Osteocyte (in vitro differentiated cells): ENCODE results near the gene WDR82. TPM values are rescaled to one million over a fixed set of nuclear protein-coding genes. Genes with fewer than 3 reads are reported as not detected.

Source experiments
- DNase-seq: peaks from one replicate; pipeline ENCODE4 v3.0.0; 2021; ENCODE audit warnings: mixed read lengths; ENCODE audit not compliant: unreplicated experiment; ENCODE audit errors: extremely low spot score
- H3K27ac Mint-ChIP-seq: one replicate; pipeline ENCODE4 v1.8.0; 2021; ENCODE audit warnings: mild to moderate bottlenecking, mixed read lengths; ENCODE audit not compliant: unreplicated experiment
- H3K27me3 Mint-ChIP-seq: one replicate; pipeline ENCODE4 v1.8.0; 2021; ENCODE audit warnings: mixed read lengths; ENCODE audit not compliant: unreplicated experiment
- H3K36me3 Mint-ChIP-seq: one replicate; pipeline ENCODE4 v1.8.0; 2021; ENCODE audit warnings: mixed read lengths; ENCODE audit not compliant: unreplicated experiment
- H3K4me1 Mint-ChIP-seq: one replicate; pipeline ENCODE4 v1.8.0; 2021; ENCODE audit warnings: mixed read lengths; ENCODE audit not compliant: unreplicated experiment
- H3K4me3 Mint-ChIP-seq: one replicate; pipeline ENCODE4 v1.8.0; 2021; ENCODE audit warnings: mild to moderate bottlenecking, moderate library complexity, mixed read lengths; ENCODE audit not compliant: unreplicated experiment
- H3K9me3 Mint-ChIP-seq: one replicate; pipeline ENCODE4 v1.8.0; 2021; ENCODE audit warnings: mixed read lengths; ENCODE audit not compliant: unreplicated experiment
- CTCF ChIP-seq: fragments of 200-600 bp; sonication (generic); IDR thresholded peaks from 2 replicates; pipeline ENCODE4 v1.5.0; 2021; ENCODE audit warnings: antibody characterized with exemption, mild to moderate bottlenecking, moderate library complexity
- total RNA-seq: library from RNA; stranded (reverse); gene quantifications from 2 replicates; pipeline ENCODE4 v1.2.1, GENCODE V29; 2021

The WDR82 gene
- total RNA-seq, 1 donor from 2014 or later = 76.7 TPM

- Mint-ChIP-seq H3K27me3 (no peaks in the 10 kb centered on the region), H3K4me3 (no peak overlapping the region), H3K27ac (peak overlapping the region; percentile 12), H3K9me3 (no peaks in the 10 kb centered on the region), H3K4me1 (peaks cover 63% of the 10 kb centered on the region), H3K36me3 (peaks cover 2% of the 10 kb centered on the region)
- DNase-seq = no peak
- no peak for TF ChIP-seq CTCF
Measured at GRCh38 chr3:52242039-52242438, 36.4 kb downstream of the WDR82 start.

DNA sequence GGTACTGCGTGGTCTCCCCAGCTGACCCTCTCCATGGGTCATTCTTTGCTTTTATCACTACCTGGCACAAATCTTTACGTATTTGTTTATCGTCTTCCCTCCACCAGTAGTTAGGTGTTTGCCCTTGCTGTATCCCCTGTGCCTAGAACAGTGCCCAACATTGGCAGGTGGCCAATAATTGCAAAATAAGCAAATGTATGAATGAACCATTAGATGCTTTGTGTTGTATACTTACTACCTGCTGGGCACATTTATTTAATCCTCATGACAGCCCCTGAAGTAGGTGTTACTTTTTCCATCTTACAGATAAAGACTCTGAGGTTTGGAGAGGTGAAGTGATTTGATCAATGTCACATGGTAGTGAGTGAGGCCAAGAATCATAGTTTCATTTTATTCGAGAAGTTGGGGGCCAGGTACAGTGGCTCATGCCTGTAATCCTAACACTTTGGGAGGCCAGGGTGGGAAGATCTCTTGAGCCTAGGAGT lies 37.5 kb downstream of the WDR82 start:
- no peaks in the 10 kb centered on the region for H3K27me3 Mint-ChIP-seq
- no peaks in the 10 kb centered on the region for H3K9me3 Mint-ChIP-seq
- DNase-seq = no peak
- peaks cover 2% of the 10 kb centered on the region for H3K36me3 Mint-ChIP-seq
- TF ChIP-seq CTCF = no peak
- H3K27ac Mint-ChIP-seq = peak overlapping the region; percentile 83
- H3K4me3 Mint-ChIP-seq = peak overlapping the region; percentile 53
- peaks cover 65% of the 10 kb centered on the region for H3K4me1 Mint-ChIP-seq

DNA sequence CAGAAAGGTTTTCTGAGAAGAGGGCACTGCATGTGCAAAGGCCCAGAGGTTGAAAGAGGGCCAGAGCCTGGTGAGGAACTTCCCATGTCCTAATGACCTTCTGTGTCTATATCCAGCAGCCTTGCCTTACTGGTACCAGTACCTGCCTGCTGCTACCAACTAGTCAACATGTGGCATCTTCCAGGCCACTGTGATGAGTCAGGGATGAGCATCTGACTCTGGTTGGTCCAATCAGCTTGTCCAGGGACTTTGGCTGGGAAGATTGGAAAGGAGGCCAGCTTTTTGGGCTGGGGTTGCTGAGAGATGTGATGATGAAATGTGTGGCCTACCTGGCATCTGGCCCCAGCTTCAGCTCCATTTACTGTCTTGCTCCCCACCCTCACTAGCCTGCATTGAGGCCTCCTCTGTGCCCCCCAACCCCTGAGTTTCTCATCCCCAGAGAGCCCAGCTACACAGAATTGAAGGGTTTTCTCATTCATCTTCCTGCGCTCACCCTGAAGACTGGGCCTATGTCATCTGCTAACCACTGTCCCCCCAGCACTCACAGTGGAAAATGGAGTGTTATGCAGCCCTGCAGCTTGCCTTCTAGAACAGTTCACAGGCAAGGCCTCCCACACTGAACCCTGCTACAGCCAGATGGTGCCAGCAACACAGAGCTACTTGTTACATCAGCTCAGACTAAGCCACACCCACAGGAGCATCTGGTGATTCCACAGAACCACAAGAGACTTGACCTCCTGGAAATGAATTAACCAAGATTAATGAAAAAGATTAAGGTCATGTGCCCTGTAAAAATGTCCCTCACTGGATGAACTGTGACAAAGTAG lies 38.2 kb downstream of the WDR82 start:
- Mint-ChIP-seq H3K27ac (peak overlapping the region; percentile 83), H3K36me3 (peaks cover 2% of the 10 kb centered on the region), H3K27me3 (no peaks in the 10 kb centered on the region), H3K9me3 (no peaks in the 10 kb centered on the region), H3K4me3 (peak overlapping the region; percentile 91), H3K4me1 (peaks cover 64% of the 10 kb centered on the region)
- no peak for DNase-seq
- no peak for TF ChIP-seq CTCF

GRCh38 chr3:52238761-52239701 lies 39.4 kb downstream of the WDR82 start, which contains the start of gene TWF2:
Gene TWF2, minus strand, starts transcription at chr3:52239158. Its CDS starts 142 bp downstream, at chr3:52239016.
- no peaks in the 10 kb centered on the region for H3K9me3 Mint-ChIP-seq
- DNase-seq = peak; percentile 95
- H3K36me3 Mint-ChIP-seq = peaks cover 2% of the 10 kb centered on the region
- peaks cover 52% of the 10 kb centered on the region for H3K4me1 Mint-ChIP-seq
- peak within 1 kb of the TSS; percentile 93 for H3K27ac Mint-ChIP-seq
- H3K27me3 Mint-ChIP-seq = no peaks in the 10 kb centered on the region
- TF ChIP-seq CTCF = peak; percentile 55
- peak within 1 kb of the TSS; percentile 91 for H3K4me3 Mint-ChIP-seq
